Endometrial microvascular endothelial cells (primary cell): Measurements from ENCODE around the gene IFIT3. TPM values are rescaled to one million over a fixed set of nuclear protein-coding genes. Genes with fewer than 3 reads are reported as not detected.
"Not testable (repeated sequence)": the region's sequence is repeated elsewhere in the genome, so short reads cannot be mapped to it uniquely, and the experiment has no call there.

Experiments
- in situ Hi-C: cut with HindIII; loops from 2 replicates; pipeline ENCODE4 v1.10.0; 2017; ENCODE audit warnings: low sequenced_read_pairs, low pct_unique_long_range_greater_than_20kb; ENCODE audit errors: inconsistent ontology term
- total RNA-seq: library from RNA; depleted of rRNA; stranded (reverse); fragments of >200 nt; gene quantifications from one replicate; pipeline ENCODE4 v1.2.3, GENCODE V29; 2015; ENCODE audit errors: inconsistent ontology term

Gene IFIT3
- total RNA-seq, 1 donor from 2014 or later, result 20.9 TPM

DNA sequence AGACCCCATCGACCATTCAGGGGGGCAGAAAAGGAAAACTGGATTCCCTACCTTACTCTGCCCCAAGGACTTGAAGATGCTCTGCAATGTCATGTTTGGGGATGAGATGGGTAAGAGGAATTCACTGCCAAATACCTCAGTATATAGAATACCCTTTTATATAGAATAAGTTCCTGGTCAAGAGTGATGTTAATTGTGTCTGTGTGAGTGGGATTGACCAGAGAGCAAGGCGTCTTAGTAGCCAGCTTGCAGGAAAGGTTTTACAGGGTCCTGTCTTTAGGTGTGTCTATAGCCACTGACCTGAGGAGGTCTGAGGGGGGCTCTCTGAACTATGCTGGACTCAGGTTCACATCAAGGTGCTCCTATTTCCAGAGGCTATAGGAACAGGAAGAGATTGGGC, 1.4 kb downstream of the IFIT3 start:
- in situ Hi-C loops, result no loop called here

- in situ Hi-C loops, result not testable (repeated sequence)
Measured at GRCh38 chr10:89330014-89330413, 2.2 kb downstream of the IFIT3 start.

DNA sequence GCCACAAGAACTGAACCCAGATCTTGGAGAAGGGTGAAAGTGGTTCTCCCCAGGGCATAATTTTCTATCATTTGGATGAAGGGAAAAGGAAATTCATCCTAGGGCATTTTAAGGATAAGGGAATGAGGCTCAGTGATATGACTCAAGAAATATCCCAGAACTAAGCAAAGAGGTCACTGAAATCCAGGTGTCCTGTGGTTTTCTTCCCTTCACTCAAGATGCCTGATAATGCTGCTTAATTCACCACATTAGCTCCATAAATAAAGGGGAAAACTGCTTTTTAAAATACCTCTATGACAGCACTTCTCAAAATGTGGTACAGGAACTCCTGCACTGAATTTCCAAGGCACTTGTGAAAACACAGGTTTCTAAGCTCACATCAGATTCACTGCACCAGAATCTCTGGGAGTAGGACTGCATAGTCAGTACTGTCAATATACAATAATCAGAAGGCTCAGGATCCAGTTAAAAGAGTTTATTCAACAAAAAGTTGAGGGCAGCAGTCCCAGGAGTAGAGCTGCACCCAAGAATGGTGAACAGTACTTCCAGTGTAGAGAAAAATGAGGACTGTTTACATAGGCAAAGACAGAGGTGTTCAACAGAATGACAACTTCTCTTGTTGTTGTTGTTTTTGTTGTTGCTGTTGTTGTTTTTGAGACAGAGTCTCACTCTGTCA, 2.9 kb downstream of the IFIT3 start:
- in situ Hi-C loops, result no loop called here

- in situ Hi-C loops, result not testable (repeated sequence)
Measured at GRCh38 chr10:89331487-89332122, 3.8 kb downstream of the IFIT3 start.

- in situ Hi-C loops, result no loop called here
Measured at GRCh38 chr10:89332123-89332633, 4.4 kb downstream of the IFIT3 start.

DNA sequence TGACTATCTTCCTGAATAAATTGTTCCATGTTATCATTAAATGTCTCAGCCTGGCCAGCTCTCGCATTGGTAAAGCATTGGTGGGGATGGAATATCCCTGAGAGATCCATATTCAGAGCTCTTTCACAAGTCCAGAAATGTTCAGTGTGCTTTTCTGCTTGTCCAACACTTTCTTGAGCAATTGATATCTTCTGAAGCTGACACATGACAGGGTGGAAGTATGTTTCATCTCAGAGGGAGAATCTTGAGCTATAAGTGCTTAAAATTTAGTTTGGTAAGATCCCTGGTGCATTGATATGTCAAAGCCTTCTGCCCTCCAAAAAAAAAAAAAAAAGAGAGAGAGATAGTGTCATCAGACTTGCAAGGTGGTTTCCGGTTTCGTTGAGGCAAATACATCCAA, 7.4 kb downstream of the IFIT3 start:
- in situ Hi-C loops, result no loop called here

- in situ Hi-C loops, result no loop called here
Measured at GRCh38 chr10:89336241-89336640, 8.4 kb downstream of the IFIT3 start.

- in situ Hi-C loops, result no loop called here
Measured at GRCh38 chr10:89337484-89337883, 9.7 kb downstream of the IFIT3 start.

- in situ Hi-C loops, result no loop called here
Measured at GRCh38 chr10:89338713-89339112, 10.9 kb downstream of the IFIT3 start.

- in situ Hi-C loops, result no loop called here
Measured at GRCh38 chr10:89339875-89340274, 12.1 kb downstream of the IFIT3 start.

- in situ Hi-C loops, result no loop called here
Measured at GRCh38 chr10:89341649-89342048, 13.9 kb downstream of the IFIT3 start.

DNA sequence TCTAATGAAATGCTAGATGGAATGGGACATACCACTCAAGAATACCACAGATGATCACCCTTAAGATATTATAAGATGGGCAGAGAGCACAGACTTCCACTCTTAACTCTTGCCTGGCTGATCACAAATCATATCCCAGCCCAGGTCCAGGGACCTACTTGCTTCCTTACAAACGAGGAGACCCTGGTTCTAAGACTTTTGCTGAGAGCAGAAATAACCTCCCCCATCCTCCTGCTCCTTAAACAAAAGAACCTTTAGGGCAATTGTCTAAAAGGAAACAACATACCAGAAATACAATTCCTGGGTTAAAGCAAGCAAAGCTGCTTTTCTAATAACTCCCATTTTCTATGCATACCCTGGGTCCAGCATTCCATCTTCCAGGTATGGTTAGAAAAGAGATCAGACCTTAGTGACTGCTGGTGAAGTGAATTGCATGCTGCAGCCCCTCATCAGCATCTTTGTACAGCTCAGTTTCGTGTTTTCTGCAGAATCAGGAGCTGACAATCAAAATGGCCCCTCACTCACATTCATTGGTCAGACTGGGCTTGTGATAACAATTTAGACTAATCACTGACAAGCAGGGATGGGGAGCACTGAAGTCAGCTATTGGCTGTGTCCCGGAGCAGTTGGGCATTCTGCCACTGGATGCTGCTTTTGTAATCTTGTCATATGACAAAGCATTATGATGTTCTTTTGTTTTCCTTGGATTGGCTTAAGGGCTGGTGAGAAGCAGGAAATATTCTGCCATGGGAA, 14.6 kb downstream of the IFIT3 start:
- in situ Hi-C loops, result no loop called here

DNA sequence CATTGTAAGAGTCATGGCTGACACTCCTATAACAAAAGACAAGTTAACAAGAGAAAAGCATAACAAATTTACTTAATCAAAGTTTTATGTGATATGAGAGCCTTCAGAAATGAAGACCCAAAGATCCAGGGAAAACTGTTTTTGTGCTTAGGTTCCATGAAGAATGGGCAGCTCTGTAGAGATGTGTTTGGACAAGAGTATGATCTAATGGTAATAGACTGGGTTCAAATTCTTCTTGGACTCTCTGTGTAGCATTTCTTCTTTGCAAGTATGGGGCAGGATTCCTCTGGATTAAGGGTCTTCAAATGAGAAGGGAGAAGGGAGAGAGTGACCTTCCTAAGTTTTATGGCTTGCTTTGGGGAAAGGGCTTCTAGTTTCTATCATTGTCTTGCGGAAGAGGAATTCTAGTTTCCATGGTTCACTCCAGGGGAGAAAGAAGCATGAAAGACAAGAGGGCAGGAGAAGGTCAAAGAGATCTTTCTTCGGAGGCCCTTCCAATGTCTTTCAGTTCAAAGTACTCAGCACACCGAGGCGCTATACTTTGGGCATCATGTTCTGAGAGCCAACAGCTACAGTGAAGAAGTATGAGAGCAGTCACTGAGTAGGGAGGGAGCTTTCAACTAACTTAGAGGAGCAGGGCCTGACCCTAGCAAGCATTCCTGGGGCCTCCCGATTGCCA, 15.4 kb downstream of the IFIT3 start:
- in situ Hi-C loops, result no loop called here

- in situ Hi-C loops, result no loop called here
Measured at GRCh38 chr10:89344156-89344555, 16.4 kb downstream of the IFIT3 start.

- in situ Hi-C loops, result no loop called here
Measured at GRCh38 chr10:89345367-89346000, 17.7 kb downstream of the IFIT3 start.

DNA sequence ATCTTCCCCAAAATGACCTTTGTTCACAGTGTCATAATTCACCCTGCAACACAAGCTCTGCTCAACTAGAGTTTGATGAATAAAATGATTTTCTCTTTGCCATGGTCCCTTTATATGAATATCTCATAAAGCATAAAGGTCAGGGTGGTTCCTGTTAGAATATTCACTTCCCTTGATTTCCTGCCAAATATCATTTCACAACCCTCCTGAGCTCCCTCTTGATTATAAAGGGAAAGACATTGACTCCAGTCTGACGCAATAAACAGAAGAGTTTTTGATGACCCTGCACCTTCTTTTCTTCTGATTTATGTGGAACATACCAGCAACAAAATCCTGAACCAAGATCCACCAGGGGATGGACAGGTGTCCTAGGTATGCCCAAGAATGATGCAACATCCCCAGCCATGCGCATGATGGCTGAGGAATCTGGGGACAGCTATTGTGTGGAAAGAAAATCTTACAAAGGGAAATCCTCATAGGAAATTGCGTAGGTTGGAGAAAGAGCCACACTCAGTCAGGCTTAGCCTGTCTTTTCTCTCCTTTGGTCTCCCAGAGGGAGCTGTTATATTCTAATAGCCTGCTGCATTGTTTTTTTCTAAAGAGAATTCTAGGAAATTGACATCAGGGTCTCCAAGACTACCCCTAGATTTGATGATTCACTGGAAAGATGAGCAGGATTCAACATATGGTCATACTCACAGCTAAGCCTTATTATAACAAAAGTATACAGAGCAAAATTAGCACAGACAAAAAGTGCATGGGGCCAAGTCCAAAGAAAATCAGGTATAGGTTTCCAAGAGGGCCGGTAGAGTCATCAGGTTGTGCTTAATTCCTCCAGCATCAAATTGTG, 18.8 kb downstream of the IFIT3 start:
- in situ Hi-C loops, result no loop called here

GRCh38 chr10:89347701-89348457, 20.1 kb downstream of the IFIT3 start:
- in situ Hi-C loops, result no loop called here
